Stimulated activated CD4-positive, alpha-beta T cell treated with anti-CD3 and anti-CD28 coated beads, Interleukin-15, amount 100 ng/mL, for 1 hour (primary cell): ENCODE data around the gene C1orf210.

Source experiments
- DNase-seq, 2 donors: peaks; one replicate each; pipeline ENCODE4 v3.0.0-alpha.2; 2020; ENCODE audit warnings: low read depth in 1 of 2, low spot score in 1 of 2

Gene C1orf210

GRCh38 chr1:43312663-43313515 lies 27.5 kb upstream of the C1orf210 start:
- DNase-seq: no peak

DNA sequence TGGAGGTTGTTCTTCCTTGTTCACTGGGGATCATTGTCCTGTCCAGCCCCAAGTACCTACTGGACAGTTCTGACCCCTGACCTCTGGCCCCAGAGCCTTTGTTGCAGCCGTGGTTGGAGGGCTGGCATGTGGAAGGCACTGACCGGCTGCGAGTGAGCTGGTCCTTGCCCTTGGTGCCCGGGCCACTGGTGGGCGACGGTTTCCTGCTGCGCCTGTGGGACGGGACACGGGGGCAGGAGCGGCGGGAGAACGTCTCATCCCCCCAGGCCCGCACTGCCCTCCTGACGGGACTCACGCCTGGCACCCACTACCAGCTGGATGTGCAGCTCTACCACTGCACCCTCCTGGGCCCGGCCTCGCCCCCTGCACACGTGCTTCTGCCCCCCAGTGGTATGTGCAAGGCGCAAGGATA lies 26.8 kb upstream of the C1orf210 start:
- DNase-seq: no peak

DNA sequence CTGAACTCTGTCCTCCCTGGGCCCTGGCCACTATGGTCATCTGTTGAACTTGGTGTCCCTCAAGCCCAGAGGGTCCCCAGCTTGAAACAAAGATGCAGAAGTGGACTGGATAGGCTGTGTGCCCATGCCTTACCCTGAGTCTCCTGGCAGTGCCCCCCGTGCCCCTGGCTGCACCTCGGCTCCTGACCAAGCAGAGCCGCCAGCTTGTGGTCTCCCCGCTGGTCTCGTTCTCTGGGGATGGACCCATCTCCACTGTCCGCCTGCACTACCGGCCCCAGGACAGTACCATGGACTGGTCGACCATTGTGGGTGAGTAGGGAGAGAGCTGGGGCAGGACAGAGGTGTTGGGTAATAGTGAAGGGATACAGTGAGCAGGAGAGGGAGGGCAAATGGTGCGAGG lies 26.1 kb upstream of the C1orf210 start:
- DNase-seq: no peak

- no peak for DNase-seq
Observed at GRCh38 chr1:43309405-43310025, 24.1 kb upstream of the C1orf210 start.

DNA sequence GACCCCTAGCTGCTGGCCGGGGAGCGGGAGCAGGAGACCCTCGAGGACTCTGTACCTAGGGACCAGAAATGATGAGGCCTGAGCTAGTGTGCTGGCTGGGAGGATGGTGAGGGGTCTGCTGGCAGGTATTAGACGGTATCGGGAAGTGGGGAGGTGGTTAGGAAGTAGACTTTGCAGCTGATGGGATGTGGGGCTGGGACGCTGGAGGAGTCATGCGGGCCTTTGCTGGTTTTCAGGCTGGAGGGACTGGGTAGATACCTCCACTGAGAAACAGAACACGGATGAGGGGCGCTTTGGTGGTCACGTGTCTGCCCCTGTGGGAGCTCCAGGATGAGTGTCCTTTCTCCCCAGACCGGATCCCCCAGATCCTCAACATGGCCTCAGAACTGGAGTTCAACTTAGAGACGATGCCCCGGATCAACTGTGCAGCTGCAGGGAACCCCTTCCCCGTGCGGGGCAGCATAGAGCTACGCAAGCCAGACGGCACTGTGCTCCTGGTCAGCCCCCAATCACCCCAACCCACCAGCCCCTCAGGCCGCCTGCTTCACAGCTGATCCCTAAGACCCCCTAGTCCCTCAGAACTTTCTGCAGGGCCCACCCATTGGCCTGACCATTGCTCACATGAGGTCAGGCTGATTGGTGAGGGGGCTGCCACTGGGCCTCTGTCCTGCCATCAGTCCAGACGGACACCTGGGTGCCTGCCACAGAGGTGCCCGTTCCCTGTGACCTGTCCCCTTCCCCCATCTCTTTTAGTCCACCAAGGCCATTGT lies 23.4 kb upstream of the C1orf210 start:
- no peak for DNase-seq

DNA sequence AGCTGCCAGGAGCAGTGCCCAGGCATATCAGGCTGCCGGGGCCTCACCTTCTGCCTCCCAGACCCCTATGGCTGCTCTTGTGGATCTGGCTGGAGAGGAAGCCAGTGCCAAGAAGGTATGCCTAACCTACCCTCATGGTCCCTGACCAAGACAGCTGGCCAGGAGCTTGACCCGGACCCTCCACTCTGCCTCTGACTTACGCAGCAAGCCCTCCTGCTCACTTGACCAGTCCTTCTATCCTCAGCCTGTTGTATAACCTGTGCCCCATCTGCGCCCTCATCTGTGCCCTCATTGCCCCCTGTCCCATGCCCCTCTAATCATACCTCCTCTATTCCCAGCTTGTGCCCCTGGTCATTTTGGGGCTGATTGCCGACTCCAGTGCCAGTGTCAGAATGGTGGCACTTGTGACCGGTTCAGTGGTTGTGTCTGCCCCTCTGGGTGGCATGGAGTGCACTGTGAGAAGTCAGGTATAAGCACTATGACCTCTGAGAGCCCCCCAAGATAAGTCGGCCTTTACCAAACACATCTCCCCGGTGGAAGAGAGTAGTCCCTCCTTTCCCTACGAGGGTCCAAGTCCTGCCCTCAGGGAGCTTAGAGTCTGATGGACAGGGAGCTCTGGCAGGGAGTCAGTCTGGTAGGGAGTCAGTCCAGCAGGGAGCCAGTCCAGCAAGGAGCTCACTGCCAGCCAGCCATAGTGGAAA lies 22.2 kb upstream of the C1orf210 start:
- DNase-seq: no peak

DNA sequence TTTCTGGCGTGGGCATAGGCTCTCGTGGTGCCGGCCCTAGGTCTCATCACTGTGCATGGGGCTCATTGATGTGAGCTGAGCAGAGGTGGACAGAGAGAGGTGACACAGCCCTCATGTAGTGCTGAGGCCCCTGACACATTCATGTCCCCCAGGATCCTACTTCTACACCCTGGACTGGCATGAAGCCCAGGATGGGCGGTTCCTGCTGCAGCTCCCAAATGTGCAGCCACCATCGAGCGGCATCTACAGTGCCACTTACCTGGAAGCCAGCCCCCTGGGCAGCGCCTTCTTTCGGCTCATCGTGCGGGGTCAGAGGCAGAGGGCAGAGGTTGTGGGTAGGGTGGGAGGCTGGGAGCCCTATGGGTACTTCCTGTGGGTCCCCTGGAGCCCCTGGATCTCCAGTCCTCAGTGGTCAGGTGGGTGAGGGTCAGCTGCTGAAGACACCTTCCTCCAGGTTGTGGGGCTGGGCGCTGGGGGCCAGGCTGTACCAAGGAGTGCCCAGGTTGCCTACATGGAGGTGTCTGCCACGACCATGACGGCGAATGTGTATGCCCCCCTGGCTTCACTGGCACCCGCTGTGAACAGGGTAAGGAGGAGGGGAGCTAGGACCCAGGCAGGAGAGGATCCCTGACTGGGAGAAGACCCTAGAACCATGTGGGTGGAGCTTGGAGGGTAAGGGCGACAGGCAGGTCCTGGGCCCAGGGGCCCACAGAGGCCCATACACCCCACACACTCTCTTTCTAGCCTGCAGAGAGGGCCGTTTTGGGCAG lies 21.5 kb upstream of the C1orf210 start:
- DNase-seq: no peak

DNA sequence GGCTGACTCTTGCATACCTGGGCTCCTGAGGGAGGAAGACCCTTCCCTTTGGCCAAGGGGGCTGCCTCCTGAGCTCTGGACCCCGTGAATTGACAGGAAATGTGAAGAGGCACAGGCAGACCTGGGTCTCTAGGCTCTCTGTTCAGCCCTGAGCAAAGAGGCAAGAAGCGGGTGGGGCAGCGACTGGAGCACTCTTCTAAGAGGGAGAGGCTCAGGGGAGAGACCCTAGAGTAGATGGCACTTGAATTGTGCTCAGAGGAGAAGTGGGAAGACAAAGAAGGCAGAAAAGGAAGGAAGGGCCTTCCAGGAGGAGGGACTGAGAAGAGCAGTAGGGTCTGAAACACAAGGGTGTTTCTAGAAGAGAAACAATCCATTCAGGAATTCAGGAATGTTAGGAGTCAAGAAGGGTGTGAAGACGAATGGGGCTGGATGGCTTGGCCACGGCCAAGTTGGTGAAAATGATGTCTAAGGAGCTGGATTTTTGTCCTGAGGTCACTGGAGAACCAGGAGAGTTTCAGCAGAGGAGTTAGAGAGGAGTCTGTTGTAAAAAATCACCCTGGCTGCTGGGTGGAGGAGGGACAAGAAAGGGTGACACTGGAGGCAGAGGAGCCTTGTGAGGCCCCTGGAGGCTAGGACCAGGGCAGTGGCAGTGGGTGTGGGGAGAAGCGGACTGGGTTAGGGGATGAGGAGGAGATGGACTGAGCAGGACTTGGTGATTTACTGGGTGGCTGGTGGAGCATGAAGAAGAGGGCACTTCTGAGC lies 20.7 kb upstream of the C1orf210 start:
- no peak for DNase-seq

DNA sequence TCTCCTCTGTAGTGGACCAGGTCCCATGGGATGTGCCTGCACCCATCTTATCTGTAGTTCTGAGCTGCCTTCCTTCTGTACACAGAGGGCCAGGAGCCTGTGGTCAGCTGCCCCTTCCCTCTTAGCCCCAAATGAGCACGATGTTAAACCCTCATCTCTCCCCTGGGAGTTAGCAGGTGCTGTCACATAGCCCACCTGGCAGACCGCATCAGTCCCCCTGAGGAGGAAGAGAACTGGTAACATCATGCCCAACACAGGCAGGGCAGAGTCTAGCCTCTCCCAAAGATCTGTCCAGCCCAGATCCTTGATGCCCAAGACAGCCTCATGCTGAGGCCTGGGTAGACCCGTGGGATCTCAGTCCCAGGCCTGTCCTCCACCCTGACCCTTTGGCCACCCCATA lies 20.1 kb upstream of the C1orf210 start:
- no peak for DNase-seq

DNA sequence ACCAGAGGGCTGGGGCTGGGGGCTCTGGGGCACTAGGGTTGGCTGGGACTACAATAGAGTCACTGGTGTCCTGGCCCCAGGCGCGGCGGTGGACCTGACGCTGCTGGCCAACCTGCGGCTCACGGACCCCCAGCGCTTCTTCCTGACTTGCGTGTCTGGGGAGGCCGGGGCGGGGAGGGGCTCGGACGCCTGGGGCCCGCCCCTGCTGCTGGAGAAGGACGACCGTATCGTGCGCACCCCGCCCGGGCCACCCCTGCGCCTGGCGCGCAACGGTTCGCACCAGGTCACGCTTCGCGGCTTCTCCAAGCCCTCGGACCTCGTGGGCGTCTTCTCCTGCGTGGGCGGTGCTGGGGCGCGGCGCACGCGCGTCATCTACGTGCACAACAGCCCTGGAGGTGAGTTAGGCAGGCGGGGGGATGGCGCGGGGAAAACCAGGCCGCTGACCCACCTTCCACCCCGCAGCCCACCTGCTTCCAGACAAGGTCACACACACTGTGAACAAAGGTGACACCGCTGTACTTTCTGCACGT lies 19.5 kb upstream of the C1orf210 start:
- DNase-seq: no peak

DNA sequence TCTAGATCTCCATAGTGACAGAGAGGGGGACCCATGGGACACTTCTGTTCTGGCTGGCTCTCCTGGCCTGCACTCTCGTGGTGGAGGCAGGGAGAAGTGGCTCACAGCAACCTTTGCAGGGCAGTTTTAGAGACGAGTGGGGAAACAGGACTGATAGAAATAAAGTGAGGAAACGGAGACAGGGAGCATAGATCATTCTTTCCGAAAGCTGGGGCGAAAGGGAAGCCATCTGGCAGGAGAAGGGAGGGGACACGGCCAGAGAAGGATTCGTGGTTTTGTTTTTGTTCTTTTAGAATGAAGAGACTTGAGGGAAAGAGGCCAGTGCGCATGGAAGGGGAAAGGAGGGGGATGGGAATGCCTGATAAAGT lies 18.9 kb upstream of the C1orf210 start:
- no peak for DNase-seq

- DNase-seq: no peak
Observed at GRCh38 chr1:43303471-43304313, 18.3 kb upstream of the C1orf210 start.

DNA sequence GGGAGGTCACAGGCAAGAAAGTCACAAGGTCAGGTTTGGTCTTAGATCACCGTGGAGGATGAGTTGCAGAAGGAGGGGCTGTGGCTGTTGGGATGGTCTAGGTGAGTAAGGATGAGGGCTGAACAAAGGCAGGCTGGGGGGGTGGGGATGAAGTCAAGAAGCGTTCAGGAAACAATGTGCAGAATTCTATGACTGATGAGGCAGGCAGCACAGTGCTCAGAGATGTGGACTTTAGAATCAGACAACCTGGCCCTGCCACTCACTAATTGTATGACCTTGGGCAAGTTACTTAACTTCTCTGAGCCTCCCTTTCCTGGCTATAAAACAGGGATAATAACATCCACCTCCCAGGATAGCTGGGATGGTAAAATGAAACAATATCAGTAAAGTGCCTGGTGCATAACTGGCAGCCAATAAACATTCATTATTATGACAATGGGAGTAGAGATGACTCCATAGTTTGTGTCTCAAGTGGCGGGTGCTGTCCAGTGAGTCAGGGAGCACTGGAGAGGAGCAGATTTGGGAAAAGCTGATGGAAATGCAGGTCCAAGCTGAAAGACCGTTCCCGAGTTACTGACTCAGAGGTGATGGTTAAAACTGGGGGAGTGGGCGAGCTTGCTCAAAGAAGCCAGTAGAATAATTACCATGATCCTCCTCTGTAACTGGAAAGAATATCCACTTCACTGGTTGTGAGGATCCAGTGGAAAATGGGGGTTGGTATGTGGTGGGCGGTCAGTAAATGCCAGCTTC lies 17.5 kb upstream of the C1orf210 start:
- DNase-seq: no peak

- no peak for DNase-seq
Observed at GRCh38 chr1:43302201-43302600, 16.8 kb upstream of the C1orf210 start.

- DNase-seq: no peak
Observed at GRCh38 chr1:43300378-43301094, 15.2 kb upstream of the C1orf210 start, which contains the start of gene TIE1. TIE1 (plus strand) TSS chr1:43300982; CDS start chr1:43301072, 90 bp downstream.

- DNase-seq: no peak
Observed at GRCh38 chr1:43299101-43299500, 13.7 kb upstream of the C1orf210 start.

DNA sequence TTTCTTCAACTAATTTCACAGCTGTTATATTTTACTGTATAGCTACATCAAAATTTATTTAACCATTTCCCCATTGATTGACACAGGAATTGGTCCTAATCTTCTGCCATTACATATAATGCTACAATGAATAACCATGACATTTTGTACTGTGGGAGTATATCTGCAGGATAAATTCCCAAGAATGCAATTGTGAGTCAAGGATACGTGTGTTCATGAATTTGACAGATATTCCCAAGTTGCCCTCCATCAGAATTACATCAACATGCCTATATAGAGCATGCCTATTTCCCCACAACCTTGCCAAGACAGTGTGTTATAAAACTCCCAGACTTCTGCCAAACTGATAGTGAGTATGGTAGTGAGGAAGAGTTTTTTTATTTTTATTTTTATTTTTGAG lies 12.7 kb upstream of the C1orf210 start:
- no peak for DNase-seq
